ENCODE results near the gene KLHL5.

- TF ChIP-seq CTCF (IDR thresholded peaks at IDR 0.05) (no peak), EZH2 (IDR thresholded peaks at IDR 0.05; ENCODE audit: borderline replicate concordance, insufficient read depth, low read depth, low read length, poor library complexity, severe bottlenecking) (no peak)
These were observed 11.4 kb upstream of the KLHL5 start for GRCh38 chr4:39050590-39050989.
